ENCODE measurements around the gene APOA1.

DNA sequence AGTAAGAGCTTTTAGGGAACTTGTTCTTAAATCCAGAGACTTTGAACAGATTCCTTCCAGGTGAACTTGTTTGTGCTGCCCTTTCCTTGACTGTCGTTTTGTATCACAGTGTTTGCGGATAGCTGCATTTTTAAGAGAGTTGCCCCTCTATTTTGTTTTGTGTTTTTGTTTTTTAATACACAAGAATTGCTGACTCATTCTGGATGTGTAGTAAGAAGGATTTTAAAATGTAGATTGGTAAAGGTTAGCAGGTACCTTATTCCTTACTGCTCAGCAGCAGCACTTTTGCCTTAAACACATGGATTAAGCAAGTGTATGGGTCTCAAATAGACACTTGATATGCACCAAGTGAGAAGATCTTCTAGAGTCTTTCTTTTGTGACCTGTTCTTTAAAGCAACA lies 36.8 kb downstream of the APOA1 start:
- no peak for TF ChIP-seq ZNF785 (tag by site-specific recombination; IDR thresholded peaks at IDR 0.05)
- TF ChIP-seq, protein P1, sequence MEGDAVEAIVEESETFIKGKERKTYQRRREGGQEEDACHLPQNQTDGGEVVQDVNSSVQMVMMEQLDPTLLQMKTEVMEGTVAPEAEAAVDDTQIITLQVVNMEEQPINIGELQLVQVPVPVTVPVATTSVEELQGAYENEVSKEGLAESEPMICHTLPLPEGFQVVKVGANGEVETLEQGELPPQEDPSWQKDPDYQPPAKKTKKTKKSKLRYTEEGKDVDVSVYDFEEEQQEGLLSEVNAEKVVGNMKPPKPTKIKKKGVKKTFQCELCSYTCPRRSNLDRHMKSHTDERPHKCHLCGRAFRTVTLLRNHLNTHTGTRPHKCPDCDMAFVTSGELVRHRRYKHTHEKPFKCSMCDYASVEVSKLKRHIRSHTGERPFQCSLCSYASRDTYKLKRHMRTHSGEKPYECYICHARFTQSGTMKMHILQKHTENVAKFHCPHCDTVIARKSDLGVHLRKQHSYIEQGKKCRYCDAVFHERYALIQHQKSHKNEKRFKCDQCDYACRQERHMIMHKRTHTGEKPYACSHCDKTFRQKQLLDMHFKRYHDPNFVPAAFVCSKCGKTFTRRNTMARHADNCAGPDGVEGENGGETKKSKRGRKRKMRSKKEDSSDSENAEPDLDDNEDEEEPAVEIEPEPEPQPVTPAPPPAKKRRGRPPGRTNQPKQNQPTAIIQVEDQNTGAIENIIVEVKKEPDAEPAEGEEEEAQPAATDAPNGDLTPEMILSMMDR (tag by site-specific recombination; IDR thresholded peaks at IDR 0.05) = no peak
- TF ChIP-seq RBAK (tag by site-specific recombination; IDR thresholded peaks at IDR 0.05) = no peak
- no peak for TF ChIP-seq ZNF221 (tag by site-specific recombination; IDR thresholded peaks at IDR 0.05; ENCODE audit: borderline replicate concordance)
- no peak for TF ChIP-seq ZNF585B (tag by site-specific recombination; IDR thresholded peaks at IDR 0.05)
- TF ChIP-seq, protein P2, sequence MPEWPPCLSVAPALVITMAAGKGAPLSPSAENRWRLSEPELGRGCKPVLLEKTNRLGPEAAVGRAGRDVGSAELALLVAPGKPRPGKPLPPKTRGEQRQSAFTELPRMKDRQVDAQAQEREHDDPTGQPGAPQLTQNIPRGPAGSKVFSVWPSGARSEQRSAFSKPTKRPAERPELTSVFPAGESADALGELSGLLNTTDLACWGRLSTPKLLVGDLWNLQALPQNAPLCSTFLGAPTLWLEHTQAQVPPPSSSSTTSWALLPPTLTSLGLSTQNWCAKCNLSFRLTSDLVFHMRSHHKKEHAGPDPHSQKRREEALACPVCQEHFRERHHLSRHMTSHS (tag by site-specific recombination; IDR thresholded peaks at IDR 0.05) = no peak
- TF ChIP-seq, protein P3, sequence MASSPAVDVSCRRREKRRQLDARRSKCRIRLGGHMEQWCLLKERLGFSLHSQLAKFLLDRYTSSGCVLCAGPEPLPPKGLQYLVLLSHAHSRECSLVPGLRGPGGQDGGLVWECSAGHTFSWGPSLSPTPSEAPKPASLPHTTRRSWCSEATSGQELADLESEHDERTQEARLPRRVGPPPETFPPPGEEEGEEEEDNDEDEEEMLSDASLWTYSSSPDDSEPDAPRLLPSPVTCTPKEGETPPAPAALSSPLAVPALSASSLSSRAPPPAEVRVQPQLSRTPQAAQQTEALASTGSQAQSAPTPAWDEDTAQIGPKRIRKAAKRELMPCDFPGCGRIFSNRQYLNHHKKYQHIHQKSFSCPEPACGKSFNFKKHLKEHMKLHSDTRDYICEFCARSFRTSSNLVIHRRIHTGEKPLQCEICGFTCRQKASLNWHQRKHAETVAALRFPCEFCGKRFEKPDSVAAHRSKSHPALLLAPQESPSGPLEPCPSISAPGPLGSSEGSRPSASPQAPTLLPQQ (tag by site-specific recombination; IDR thresholded peaks at IDR 0.05) = no peak
- TF ChIP-seq, protein P4, sequence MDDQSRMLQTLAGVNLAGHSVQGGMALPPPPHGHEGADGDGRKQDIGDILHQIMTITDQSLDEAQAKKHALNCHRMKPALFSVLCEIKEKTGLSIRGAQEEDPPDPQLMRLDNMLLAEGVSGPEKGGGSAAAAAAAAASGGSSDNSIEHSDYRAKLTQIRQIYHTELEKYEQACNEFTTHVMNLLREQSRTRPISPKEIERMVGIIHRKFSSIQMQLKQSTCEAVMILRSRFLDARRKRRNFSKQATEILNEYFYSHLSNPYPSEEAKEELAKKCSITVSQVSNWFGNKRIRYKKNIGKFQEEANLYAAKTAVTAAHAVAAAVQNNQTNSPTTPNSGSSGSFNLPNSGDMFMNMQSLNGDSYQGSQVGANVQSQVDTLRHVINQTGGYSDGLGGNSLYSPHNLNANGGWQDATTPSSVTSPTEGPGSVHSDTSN (CRISPR knock-in tag; IDR thresholded peaks at IDR 0.05) = no peak
- TF ChIP-seq YY2 (tag by site-specific recombination; IDR thresholded peaks at IDR 0.05) = no peak
